NCI-H2196 (cell line): ENCODE data around the gene TNN.

Experiments used
- DNase-seq: peaks from one replicate; lab custom pipeline; 2025; ENCODE audit not compliant: unreplicated experiment; lab: John Stamatoyannopoulos, UW

Gene TNN

GRCh38 chr1:175137369-175137768, 69.7 kb downstream of the TNN start:
- DNase-seq = no peak

- DNase-seq = no peak
Measured at GRCh38 chr1:175138579-175138978, 70.9 kb downstream of the TNN start.

- no peak for DNase-seq
Measured at GRCh38 chr1:175145899-175146528, 78.4 kb downstream of the TNN start.

- peak; percentile 47 for DNase-seq
Measured at GRCh38 chr1:175146529-175147213, 79.0 kb downstream of the TNN start.

GRCh38 chr1:175147569-175147968, 79.9 kb downstream of the TNN start:
- DNase-seq = no peak

GRCh38 chr1:175148068-175148467, 80.4 kb downstream of the TNN start:
- DNase-seq = no peak

GRCh38 chr1:175150596-175151319, 83.1 kb downstream of the TNN start:
- DNase-seq = no peak

- DNase-seq = peak; percentile 37
Measured at GRCh38 chr1:175152006-175152652, 84.5 kb downstream of the TNN start.

GRCh38 chr1:175154629-175155472, 87.2 kb downstream of the TNN start:
- DNase-seq = peak; percentile 55

GRCh38 chr1:175155473-175155856, 87.8 kb downstream of the TNN start:
- no peak for DNase-seq

- DNase-seq = no peak
Measured at GRCh38 chr1:175155936-175156335, 88.3 kb downstream of the TNN start.

- no peak for DNase-seq
Measured at GRCh38 chr1:175157200-175157599, 89.6 kb downstream of the TNN start.

- DNase-seq = no peak
Measured at GRCh38 chr1:175158170-175158591, 90.5 kb downstream of the TNN start.

GRCh38 chr1:175162955-175163354, 95.3 kb downstream of the TNN start:
- no peak for DNase-seq

GRCh38 chr1:175163702-175164101, 96.1 kb downstream of the TNN start:
- no peak for DNase-seq

GRCh38 chr1:175164751-175165150, 97.1 kb downstream of the TNN start:
- DNase-seq = no peak

GRCh38 chr1:175166746-175167145, 99.1 kb downstream of the TNN start:
- DNase-seq = no peak

GRCh38 chr1:175167861-175168260, 100.2 kb downstream of the TNN start:
- no peak for DNase-seq

- no peak for DNase-seq
Measured at GRCh38 chr1:175168782-175169181, 101.1 kb downstream of the TNN start.

GRCh38 chr1:175169286-175170018, 101.8 kb downstream of the TNN start:
- no peak for DNase-seq
